ENCODE data around the gene GHDC.
"Not testable (repeated sequence)": the region's sequence is repeated elsewhere in the genome, so short reads cannot be mapped to it uniquely, and the experiment has no call there.

DNA sequence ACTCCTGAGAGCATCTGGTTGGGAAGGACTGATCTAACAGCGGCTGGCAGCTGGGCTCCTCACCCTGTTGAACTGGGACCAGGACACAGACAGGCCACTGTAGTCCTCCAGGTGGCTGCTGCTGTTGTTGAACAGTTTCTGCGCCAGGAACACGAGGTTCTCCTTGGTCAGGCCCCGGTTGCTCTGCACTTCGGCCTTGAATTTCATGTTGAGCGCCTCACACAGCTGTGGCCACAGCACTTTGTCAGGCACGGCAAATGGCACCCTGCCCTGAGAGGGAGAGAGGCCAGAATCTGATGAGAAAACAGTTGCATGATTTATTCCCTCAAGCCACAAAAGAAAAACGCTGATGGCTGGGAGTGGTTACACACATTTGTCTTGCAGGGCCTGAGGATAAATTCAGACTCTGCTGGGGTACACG lies 17.6 kb upstream of the GHDC start:
- not testable (repeated sequence) for TF ChIP-seq POLR2A (IDR thresholded peaks at IDR 0.05)
- TF ChIP-seq, protein P1, sequence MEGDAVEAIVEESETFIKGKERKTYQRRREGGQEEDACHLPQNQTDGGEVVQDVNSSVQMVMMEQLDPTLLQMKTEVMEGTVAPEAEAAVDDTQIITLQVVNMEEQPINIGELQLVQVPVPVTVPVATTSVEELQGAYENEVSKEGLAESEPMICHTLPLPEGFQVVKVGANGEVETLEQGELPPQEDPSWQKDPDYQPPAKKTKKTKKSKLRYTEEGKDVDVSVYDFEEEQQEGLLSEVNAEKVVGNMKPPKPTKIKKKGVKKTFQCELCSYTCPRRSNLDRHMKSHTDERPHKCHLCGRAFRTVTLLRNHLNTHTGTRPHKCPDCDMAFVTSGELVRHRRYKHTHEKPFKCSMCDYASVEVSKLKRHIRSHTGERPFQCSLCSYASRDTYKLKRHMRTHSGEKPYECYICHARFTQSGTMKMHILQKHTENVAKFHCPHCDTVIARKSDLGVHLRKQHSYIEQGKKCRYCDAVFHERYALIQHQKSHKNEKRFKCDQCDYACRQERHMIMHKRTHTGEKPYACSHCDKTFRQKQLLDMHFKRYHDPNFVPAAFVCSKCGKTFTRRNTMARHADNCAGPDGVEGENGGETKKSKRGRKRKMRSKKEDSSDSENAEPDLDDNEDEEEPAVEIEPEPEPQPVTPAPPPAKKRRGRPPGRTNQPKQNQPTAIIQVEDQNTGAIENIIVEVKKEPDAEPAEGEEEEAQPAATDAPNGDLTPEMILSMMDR (IDR thresholded peaks at IDR 0.05), result not testable (repeated sequence)
